ENCODE data around the gene ITPR2. TPM values are rescaled to one million over a fixed set of nuclear protein-coding genes. Genes with fewer than 3 reads are reported as not detected.

Gene ITPR2
- polyA plus RNA-seq, 1 of the 3 experiments (the other 2 are of a cell fraction), result 2.3 TPM

GRCh38 chr12:26847431-26847830 is 14.4 kb upstream of the ITPR2 start:
- no peak for TF ChIP-seq FOXJ3 (CRISPR knock-in tag; IDR thresholded peaks at IDR 0.05)
- TF ChIP-seq, protein P1, sequence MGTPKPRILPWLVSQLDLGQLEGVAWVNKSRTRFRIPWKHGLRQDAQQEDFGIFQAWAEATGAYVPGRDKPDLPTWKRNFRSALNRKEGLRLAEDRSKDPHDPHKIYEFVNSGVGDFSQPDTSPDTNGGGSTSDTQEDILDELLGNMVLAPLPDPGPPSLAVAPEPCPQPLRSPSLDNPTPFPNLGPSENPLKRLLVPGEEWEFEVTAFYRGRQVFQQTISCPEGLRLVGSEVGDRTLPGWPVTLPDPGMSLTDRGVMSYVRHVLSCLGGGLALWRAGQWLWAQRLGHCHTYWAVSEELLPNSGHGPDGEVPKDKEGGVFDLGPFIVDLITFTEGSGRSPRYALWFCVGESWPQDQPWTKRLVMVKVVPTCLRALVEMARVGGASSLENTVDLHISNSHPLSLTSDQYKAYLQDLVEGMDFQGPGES (IDR thresholded peaks at IDR 0.05; ENCODE audit: low read depth, low read length), result no peak
- ChIA-PET POLR2A (no interaction called here), CTCF (interaction anchor here (1.0 to 8.6 kb wide), 3 partner anchors 14 to 37 kb away, joined by 3 to 70 read pairs (median 10); no protein-coding TSS in a partner anchor)
- Histone ChIP-seq H3K4me2 (no peak overlapping the region), H3F3A (replicated peaks; ENCODE audit: insufficient read depth) (no peaks in the 10 kb centered on the region), H3K79me2 (ENCODE audit: insufficient read depth) (no peaks in the 10 kb centered on the region), H3K27ac (ENCODE audit: low read depth in 2 of 2, low read length in 1 of 2) (no peak overlapping the region; a peak in 1 of 4 replicates), H4K20me1 (ENCODE audit: insufficient read depth) (no peaks in the 10 kb centered on the region), H3K4me3 (ENCODE audit: low read depth in 2 of 2, low read length in 1 of 2) (no peak overlapping the region), H3K9ac (no peak overlapping the region), H2AFZ (ENCODE audit: low read depth) (no peak overlapping the region), H3K27me3 (ENCODE audit: insufficient read depth) (no peaks in the 10 kb centered on the region), H3K4me1 (ENCODE audit: control insufficient read depth in 1 of 2, insufficient read depth in 2 of 2, low read depth in 1 of 2, low read length in 1 of 2) (peaks cover 0 to 7% of the 10 kb centered on the region in 2 experiments; a peak in 2 of 4 replicates), H3K9me3 (no peaks in the 10 kb centered on the region), H3K36me3 (replicated peaks in 1 of 2; ENCODE audit: control insufficient read depth in 1 of 2, insufficient read depth in 2 of 2, low read length in 1 of 2) (no peaks in the 10 kb centered on the region), H3K9me2 (no peaks in the 10 kb centered on the region)
- WGBS (ENCODE audit: low lambda C conversion rate), result 87% methylated on average over 5 of the region's 5 CpGs
- DNase-seq, result no peak

DNA sequence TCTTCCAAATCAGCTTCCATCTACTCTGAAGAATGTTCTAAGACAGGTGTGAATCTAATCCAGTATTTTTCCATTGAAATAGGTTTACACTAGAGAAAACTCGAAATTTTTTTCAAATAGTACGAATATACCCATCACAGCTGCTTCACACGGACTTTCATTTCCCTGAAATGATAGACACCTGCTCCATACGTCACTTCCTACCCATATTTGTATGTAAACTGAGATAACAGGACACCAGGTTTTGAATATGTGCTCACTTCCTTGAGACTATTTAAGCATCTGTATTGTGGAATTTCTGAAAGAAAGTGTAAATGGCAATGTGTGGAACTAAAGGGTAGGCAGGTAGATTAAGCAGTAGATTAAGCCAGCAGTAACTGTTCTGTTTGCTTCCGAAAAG is 13.4 kb upstream of the ITPR2 start:
- H3F3A ChIP-seq (replicated peaks; ENCODE audit: insufficient read depth), result no peaks in the 10 kb centered on the region
- H3K4me1 ChIP-seq (ENCODE audit: control insufficient read depth in 1 of 2, insufficient read depth in 2 of 2, low read depth in 1 of 2, low read length in 1 of 2), result peaks cover 0 to 7% of the 10 kb centered on the region in 2 experiments; a peak in 2 of 4 replicates
- 69% methylated on average over 5 of the region's 5 CpGs for WGBS (ENCODE audit: low lambda C conversion rate)
- no peaks in the 10 kb centered on the region for H4K20me1 ChIP-seq (ENCODE audit: insufficient read depth)
- H3K36me3 ChIP-seq (replicated peaks in 1 of 2; ENCODE audit: control insufficient read depth in 1 of 2, insufficient read depth in 2 of 2, low read length in 1 of 2), result no peaks in the 10 kb centered on the region
- POLR2A ChIA-PET, result interaction anchor here (1.5 kb wide), 1 partner anchor 14 kb away, joined by 10 read pairs; the partner anchor contains the start of gene ITPR2
- no peak for DNase-seq
- H3K79me2 ChIP-seq (ENCODE audit: insufficient read depth), result no peaks in the 10 kb centered on the region
- TF ChIP-seq RAD21 (IDR thresholded peaks at IDR 0.05; ENCODE audit: low read length) (no peak), NRF1 (IDR thresholded peaks at IDR 0.05; ENCODE audit: low read depth, low read length) (no peak), EZH2phosphoT487 (IDR thresholded peaks at IDR 0.05; ENCODE audit: borderline replicate concordance, low read depth) (no peak), RXRA (IDR thresholded peaks at IDR 0.05; ENCODE audit: borderline replicate concordance, low read depth) (no peak), RCOR1 (IDR thresholded peaks at IDR 0.05; ENCODE audit: low read length) (no peak), TEAD4 (IDR thresholded peaks at IDR 0.05; ENCODE audit: borderline replicate concordance, insufficient read depth) (no peak)
- TF ChIP-seq, protein P2, sequence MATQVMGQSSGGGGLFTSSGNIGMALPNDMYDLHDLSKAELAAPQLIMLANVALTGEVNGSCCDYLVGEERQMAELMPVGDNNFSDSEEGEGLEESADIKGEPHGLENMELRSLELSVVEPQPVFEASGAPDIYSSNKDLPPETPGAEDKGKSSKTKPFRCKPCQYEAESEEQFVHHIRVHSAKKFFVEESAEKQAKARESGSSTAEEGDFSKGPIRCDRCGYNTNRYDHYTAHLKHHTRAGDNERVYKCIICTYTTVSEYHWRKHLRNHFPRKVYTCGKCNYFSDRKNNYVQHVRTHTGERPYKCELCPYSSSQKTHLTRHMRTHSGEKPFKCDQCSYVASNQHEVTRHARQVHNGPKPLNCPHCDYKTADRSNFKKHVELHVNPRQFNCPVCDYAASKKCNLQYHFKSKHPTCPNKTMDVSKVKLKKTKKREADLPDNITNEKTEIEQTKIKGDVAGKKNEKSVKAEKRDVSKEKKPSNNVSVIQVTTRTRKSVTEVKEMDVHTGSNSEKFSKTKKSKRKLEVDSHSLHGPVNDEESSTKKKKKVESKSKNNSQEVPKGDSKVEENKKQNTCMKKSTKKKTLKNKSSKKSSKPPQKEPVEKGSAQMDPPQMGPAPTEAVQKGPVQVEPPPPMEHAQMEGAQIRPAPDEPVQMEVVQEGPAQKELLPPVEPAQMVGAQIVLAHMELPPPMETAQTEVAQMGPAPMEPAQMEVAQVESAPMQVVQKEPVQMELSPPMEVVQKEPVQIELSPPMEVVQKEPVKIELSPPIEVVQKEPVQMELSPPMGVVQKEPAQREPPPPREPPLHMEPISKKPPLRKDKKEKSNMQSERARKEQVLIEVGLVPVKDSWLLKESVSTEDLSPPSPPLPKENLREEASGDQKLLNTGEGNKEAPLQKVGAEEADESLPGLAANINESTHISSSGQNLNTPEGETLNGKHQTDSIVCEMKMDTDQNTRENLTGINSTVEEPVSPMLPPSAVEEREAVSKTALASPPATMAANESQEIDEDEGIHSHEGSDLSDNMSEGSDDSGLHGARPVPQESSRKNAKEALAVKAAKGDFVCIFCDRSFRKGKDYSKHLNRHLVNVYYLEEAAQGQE (IDR thresholded peaks at IDR 0.05; ENCODE audit: low read depth, low read length), result no peak
- H3K4me2 ChIP-seq, result no peak overlapping the region
- H3K9ac ChIP-seq, result no peak overlapping the region
- no peaks in the 10 kb centered on the region for H3K27me3 ChIP-seq (ENCODE audit: insufficient read depth)
- no peaks in the 10 kb centered on the region for H3K9me2 ChIP-seq
- H3K9me3 ChIP-seq, result no peaks in the 10 kb centered on the region
- CTCF ChIA-PET, result interaction anchor here (1.0 to 3.5 kb wide), 11 partner anchors 9 to 727 kb away, joined by 3 to 23 read pairs (median 7); partner anchors contain the start of gene ITPR2
- peak overlapping the region in 1 of 2 experiments; percentile 91; a peak in 2 of 4 replicates for H3K27ac ChIP-seq (ENCODE audit: low read depth in 2 of 2, low read length in 1 of 2)
- H3K4me3 ChIP-seq (ENCODE audit: low read depth in 2 of 2, low read length in 1 of 2), result no peak overlapping the region
- peak overlapping the region; percentile 27; the same call in 1 of the 2 replicates for H2AFZ ChIP-seq (ENCODE audit: low read depth)
